GM18508 (cell line): ENCODE results near the gene DGCR8.

Experiments
- ATAC-seq: cut with Tn5 transposase; IDR thresholded peaks from one replicate; pipeline ENCODE4 v1.9.1; 2021; ENCODE audit warnings: moderate number of reproducible peaks; ENCODE audit not compliant: insufficient read depth, unreplicated experiment

DGCR8 gene

DNA sequence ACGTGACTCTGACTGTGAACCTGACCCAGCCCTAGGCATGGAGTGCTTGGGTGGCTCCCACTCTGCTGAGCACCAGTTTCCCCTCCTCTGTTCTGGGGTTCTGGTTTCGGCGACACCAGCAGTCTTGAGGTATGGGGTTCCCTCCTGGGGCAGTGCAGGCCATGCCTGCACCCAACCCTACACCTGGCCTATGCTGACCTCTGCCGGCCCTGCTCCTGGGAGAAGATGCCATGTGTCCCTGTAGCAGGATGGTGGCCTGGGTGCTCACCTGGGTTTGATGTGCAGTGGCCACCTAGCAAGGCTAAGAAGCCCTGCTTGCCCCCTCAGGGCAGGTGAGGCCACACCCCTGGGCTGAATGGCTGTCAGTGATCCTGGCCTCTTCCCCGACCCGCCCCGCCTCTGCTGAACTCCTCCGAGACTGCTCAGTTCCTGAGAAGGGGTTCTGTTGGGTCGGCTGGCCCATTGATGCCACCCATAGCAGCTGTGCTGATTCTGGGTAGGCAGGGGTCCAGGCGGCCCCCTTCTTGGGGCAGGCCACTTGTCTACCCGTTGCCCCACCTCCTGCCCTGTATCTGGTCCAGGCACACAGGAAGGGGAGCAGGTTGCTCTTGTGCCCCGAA, 54.0 kb downstream of the DGCR8 start:
- no peak for ATAC-seq

GRCh38 chr22:20135265-20135664, 55.2 kb downstream of the DGCR8 start:
- ATAC-seq: no peak

- ATAC-seq: no peak
These were observed 56.0 kb downstream of the DGCR8 start for GRCh38 chr22:20135806-20136602.

GRCh38 chr22:20136603-20136873, 56.5 kb downstream of the DGCR8 start:
- ATAC-seq: no peak

- ATAC-seq: no peak
These were observed 57.1 kb downstream of the DGCR8 start for GRCh38 chr22:20137113-20137512.

DNA sequence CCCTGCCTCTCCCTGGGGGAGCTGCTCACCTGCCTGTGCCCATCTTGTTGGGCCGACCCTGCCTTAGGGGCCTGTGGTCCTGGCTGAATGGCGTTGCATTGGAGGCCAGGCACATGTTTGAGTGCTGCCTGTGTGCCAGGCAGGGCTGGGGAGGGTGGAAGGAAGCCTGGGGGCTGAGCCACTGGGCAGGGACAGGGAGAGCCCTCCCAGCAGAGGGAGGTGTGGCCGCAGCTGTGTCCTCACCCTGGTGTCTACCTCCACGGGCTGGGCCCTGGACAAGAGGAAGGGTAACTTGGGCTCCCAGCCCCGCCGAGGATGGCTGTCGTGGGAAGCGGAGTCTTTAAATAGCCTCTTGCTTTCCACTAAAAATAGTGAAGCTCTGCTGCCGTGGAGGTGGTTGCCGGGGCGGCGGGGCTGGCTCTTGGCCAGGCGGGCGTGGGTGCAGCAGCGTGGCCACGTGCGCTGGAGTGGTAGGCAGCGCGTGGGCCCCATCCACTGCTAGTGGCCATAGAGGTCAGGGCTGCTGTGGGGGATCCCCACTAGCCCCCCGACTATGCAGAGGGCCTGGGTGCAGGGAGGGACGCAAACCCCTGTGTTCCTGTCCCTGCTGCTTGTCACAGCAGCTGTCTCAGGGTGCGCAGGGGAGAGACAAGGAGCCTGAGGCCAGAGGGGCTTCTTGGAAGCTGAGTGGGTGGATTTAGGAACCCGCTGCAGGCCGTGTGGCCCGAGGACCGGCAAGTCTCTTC, 57.8 kb downstream of the DGCR8 start:
- ATAC-seq: no peak

DNA sequence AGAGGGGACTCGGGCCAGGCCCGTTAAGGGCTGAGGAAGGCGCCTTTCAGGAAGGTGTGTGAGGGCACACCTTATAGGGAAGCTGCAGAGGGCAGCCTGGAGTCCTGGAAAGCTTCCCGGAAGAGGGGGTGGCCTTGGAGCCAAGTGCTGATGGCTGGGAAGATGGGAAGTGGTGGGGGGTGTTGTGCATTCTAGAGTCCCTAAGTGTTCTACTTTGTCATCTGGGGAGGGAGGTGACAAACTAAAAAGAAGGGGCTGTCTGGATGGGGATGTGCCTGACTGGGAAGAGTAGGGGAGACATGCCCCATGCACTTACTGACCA, 58.3 kb downstream of the DGCR8 start:
- ATAC-seq: no peak

- ATAC-seq: no peak
These were observed 58.8 kb downstream of the DGCR8 start for GRCh38 chr22:20138868-20139267.

- ATAC-seq: no peak
These were observed 59.5 kb downstream of the DGCR8 start for GRCh38 chr22:20139391-20140106.

GRCh38 chr22:20140107-20140445, 60.0 kb downstream of the DGCR8 start:
- no peak for ATAC-seq

GRCh38 chr22:20140521-20140964, 60.5 kb downstream of the DGCR8 start:
- ATAC-seq: no peak

GRCh38 chr22:20141186-20142077, 61.4 kb downstream of the DGCR8 start:
- no peak for ATAC-seq

- ATAC-seq: no peak
These were observed 62.9 kb downstream of the DGCR8 start for GRCh38 chr22:20142711-20143621.

DNA sequence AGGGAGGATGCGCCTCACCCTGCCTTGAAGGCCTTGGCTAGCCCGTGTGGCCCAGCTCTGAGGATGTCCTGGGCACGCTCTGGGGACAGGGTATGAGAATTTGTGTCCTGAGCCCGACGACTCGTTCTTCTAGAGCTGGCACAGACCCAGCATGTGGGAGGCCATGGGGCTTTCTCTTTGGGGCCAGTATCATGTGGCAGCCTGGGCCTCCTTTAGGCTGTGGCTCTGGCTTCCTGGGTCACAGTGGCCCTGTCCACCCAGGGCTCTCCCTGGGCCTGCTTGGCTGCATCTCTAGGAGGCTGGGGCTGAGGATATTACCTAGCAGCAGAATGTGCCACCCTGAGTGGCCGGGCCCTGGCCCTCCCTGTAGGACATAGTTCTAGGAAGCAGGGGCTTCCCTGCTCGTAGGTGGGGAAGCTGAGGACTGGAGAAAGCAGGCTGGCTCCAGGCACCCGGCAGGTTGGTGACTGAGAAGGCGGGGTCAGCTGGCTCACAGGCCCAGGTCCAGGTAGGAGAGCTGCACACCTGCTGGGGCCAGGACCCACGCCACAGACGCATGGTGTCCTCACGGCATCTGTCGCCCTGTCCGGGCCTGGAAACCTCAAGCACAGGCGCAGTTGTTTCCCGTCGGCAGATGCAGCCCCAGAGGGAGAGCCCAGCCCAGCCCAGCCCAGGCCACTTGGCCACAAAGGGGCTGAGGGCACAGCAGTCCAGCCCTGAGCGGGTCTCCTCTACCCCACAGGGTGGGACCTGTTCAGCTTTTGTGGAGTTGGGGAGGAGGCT, 64.0 kb downstream of the DGCR8 start:
- no peak for ATAC-seq

DNA sequence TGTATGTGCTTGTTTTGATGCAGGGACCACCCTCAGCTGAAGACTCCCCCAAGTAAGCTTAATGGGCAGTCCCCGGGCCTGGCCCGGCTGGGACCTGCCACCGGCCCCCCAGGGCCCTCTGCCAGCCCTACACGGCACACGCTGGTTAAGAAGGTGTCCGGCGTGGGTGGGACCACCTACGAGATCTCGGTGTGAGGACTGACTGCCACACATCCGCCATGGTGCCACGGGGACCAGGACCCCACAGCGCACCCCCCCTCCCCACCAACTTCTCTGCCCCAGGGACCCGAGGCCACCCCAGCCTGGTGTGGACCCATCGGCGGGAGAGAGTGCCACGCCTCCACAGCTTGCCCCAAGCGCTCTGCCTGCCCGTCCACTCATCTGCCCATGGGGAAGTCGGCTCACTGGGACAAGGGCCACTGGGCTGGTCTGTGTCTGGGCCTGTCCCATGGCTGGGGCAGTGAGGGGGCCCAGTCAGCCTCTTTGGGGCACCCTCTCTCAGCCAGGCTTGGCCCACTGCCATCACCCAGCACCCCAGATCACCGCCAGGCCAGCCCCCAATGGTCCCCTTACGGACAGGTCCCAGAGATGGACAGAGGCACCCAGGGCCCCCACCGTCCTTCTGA, 65.3 kb downstream of the DGCR8 start:
- no peak for ATAC-seq

DNA sequence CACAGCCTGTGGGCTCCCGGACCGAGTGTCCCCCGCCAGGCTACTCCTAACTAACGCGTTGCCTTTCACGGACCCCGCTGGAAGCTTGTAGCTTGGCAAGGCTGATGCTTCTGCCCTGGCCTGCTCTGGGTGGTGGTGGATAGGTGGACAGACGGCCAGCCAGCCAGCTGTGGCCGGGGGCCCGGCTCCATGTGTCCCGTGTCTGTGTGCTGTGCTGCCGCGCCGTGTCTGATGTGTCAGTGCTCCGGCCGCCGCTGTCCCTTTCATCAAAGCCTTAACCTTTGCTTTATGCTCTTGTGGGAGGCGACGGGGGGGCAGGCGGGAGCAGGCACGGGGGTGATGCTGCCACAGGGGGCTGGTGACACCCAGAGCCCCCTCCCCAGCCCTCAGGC, 65.8 kb downstream of the DGCR8 start:
- no peak for ATAC-seq

DNA sequence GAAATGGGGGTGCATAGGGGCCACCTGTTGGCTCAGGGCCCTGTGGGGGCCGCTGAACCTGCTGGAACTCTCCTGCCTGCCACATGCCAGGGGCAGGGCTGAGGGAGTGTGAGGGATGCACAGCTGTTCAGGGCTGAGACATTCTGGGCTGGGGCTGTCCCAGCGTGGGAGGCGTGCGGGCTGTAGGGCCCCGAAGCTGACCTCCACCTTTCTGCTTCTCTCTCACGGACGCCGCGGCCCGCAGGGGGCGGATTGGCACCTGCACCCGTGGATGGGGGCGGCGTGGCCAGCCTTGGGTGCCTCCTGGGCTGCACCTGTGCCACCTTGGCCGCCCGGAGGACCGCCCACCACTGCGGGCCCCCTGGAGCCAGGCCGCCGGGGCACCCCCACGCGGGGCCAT, 66.7 kb downstream of the DGCR8 start:
- ATAC-seq: no peak
